Measurements from ENCODE around the gene MMP7.

MMP7 gene

DNA sequence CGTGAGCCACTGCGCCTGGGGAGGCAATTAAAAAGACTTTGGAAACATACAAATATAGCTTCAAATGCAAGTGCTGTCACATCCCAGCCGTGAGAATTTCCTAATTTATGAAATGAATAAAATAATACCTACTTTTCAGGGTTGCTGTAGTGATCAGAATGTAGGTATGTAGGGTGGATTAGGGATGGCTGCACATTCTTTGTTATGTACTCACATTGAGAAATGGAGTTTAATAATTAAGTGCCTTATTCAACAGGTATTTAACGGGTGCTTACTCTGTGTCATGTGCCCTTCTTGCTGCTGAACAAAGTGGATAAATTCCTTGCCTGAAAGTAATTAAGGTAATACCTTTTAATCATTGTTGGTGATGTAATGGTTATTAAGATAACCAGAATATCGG is 37.0 kb downstream of the MMP7 start:
- DNase-seq: peak; percentile 75

DNA sequence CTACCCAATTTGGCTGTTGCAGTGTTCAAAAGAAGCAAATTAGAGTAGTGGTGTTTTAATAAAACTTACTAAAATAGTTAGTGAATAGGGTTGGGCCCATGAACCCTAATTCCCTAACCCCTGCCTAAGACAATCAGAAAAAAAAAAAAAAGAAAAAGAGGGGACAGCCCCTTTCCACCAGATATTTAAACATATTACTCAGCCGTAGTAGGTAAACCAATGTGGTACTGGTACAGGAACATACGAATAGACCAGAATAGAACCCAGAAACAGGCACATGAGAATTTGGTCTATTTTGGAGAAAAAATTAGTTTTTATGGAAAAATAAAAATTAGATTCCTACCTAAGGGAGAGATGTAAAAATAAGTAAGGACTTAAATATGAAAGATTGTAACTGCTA is 38.6 kb downstream of the MMP7 start:
- no peak for DNase-seq

DNA sequence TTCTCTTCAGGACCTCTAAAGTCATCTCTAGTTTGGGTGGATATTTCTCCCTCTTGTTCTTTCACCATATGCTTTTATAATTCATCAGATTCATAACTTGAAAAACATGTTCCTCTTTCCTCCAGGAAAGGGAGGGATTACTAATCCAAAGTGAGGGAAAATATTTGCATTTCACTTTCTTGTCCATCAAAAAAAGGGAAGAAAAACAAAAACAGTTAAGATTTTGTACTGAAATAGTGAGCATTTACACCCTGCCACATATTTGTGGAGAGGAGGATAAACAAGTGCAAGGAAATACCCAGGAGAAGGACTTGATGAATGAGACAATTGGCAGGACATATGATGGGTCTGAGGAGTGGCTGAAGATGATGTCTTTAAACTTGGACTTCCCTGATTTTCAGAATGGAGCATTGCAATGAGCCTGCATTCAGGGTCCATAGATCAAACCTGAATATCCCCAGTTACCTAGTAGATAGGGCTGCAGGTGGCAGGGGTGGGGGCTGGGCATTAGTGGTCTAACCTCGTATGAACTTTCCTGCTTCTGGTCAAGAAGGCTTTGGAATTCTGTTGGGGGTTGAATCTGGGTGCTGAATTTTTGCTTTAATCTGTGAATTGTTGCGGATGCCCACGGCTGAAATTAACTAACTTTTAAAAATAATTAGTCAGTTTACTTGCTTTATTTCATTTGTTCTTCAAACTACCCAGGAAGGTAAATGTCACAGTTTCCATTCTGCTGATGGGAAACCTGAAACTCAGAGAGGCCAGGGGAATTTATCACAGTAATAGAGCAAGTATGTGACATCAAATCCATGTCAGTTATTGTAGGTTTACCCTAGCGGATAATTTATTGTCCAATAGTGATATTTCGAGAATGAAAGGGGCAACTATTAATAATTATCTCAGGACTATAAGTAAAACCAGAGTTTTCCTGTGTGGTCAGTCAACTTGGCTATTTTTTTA is 41.1 kb downstream of the MMP7 start:
- DNase-seq: no peak

DNA sequence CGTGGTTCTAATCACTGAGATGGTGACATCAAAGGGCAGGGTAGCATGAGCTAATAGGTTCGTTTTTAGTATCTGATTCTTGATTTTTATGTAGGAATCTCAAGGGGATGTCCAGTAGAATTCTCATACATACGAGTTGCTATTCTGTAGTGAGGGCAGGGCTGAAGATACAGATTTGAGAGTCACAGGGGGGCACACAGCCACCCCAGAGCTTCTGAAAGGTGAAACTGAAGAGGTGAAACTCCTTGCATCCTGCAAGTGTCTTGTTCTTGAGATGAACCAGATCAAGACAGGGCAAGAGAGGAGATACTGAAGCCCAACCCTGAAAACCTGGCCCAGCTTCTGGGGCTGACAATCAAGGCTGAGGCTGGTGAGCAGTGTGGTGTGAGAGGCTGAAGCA is 42.3 kb downstream of the MMP7 start:
- no peak for DNase-seq

DNA sequence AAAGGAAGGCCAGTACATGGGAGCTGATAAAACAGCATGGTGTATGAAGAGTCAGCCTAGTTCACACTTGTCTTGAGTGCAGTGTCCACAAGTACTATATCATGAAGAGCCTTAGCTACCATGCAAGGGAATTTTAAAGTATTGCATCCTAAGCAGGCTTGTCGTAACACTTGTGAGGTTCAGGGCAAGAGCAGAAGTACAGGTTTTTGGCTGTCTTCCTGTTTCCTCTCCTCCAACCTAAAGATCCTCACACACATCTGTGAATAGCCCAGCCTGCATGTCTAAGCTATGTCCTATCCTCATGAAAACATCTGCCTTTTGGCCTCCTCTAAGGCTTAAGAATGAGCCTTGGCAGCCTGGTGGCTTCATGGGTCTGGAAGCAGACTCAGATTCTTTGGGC is 43.3 kb downstream of the MMP7 start:
- DNase-seq: no peak

DNA sequence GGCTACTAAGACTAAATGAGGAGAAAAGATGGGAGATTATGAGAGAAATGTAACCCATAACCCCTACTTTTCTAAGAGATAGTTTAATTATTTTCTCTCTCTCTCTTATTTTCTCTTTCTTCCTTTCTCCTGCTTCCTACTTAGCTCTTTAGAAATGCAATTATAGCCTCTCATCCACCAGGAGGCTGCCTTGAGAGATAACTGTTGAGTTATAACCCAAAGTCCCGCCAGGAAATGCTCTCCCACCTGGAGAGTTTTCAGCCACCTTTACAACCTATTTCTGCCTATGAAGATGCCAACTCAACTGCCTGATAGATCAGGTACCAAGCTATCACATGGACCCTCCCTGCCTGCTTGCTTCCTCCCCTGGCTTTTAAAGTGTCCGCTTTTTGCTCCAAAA is 44.0 kb downstream of the MMP7 start:
- no peak for DNase-seq

DNA sequence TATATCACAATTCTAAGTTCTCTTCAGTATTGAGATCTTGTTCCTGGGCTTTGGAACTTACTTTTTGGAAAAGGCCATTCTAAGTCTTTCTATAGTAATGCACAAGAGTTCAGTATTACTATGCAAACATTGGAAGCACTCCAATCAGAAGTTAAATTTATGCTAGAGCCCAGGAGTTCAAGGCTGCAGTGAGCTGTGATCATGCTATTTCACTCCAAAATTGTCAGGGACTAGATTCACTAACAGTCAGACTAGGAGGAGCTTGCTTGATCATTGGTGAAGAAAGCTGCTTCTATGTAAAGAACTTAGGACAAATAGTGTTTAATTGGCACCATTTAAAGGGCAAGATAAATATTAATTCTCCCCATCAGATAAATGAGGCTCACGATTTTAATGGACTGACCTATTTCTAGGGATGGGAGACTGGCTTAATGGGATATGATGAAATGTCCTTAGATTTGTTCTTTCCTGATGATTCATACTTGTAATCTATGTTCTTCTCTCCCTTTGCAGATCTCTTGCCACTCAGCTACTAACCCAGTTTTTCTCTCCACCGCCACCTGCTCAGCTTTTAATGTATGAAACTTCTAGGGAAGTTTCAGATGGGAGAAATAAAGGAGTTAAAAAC is 45.3 kb downstream of the MMP7 start:
- DNase-seq: no peak

DNA sequence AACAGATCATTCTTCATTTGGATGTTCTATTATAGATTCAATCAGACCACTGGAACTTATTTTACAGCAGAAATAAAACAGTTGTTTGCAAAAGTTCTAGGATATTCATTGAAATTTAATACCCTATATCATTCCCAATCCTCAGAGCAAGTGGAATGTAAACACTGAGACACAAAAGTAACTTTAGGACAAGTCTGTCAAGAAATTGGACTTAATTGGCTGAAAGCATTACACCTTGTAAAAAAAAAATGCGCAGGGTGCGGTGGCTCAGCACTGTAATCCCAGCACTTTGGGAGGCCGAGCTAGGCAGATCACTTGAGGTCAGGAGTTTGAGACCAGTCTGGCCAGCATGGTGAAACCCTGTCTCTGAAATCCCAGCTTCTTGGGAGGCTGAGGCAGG is 48.1 kb downstream of the MMP7 start:
- no peak for DNase-seq

DNA sequence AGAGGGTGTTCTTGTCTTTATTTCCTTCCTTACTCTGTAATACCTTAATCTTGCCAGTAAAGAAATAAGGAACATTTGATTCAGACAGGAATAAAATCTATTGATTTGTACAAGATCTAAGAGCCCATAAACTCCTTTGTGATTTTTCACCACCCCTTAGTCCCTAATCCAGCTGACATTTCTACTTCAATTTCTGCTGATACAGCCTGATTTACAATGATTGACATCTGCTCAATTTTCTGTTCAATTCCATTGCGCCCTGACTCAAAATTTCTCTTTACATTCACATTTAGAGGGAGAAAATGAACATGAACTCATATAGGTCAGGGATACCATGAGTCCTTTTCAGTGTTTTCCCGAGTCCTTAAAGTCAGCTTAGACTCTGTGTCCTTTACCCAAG is 50.8 kb downstream of the MMP7 start:
- no peak for DNase-seq

DNA sequence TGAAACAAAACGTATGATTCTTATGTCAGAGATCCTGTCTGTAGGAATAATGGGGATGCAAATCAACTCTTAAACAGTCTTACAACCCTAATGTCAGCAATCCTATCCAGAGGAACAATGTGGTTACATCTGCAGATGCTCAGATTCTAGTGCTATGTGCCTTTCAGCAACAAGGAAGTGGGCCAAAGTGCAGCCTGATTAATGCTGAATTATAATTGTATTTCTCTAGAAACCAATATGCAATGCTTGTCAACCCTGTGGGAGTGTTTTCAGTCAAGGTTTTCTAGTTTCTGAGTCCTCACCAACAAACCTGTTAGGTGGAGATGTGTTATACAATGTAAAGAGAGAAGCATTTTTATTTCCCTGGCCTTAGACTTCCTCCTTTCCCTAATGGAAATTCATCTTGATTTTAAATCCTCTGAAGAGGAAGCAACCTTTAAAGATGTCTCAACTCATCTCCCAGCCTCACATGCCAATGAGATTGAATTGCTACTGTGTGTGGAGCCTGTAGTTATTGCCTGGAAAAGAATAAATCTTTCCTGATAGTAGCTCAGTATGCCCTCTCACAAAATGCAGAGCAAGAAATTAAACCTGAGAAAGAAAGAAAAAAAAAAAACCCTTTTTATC is 51.8 kb downstream of the MMP7 start:
- DNase-seq: no peak

DNA sequence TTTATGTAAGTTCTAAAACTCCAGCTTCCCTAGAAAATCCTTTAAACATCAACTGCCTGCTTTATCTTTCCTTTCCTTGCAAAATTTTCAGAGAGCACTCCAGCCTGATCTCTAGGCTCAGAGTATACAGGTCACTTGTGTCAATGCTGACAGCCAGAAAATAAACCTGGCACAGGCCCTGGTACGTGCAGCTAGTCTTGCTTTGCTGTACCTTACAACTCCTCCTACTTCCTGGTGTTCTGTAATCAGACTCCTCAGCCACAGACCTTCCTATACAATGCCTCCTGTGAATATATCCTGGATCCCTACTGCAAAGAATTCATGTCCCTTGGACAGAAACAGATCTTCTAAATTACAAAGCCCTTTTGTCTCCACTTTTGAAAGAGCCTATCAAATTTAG is 53.7 kb downstream of the MMP7 start:
- peak; percentile 18 for DNase-seq

DNA sequence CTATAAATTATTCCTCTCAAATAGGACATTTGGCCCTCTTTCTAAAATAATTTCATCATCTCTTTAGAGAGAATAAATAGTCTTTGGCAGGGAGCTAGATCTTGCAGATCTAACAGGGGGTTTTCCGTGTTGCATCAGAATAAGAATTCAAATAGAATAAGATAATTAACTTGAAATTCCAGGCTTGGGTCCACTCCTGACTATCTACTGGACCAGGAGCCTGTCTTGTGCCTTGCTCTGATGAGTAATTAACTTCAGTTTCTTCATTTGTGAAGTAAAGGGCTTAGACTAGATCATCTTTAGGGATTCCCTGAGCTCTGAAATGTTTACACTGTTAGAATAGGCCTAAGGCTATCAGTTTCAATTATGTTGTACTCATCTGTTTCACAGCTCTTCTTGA is 54.5 kb downstream of the MMP7 start:
- DNase-seq: no peak

DNA sequence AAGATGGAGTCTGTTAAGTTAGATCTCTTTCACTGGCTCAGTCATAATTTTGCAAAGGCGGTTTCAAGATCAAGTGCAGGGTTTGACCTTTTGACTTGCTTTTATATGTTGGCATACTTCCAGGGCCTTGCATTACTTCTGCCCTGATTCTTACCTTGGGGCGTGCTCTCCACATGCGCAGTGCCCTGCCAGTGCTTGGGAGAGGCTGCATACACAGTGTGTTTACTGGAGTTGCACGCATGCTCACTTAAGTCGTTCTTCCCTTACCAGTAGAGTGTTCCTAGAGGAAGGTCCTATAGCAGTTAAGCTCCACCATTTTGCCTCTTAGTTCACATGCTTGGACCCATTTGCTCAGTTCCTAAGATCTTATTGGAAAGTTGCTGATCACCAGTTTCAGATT is 57.0 kb downstream of the MMP7 start:
- DNase-seq: no peak

DNA sequence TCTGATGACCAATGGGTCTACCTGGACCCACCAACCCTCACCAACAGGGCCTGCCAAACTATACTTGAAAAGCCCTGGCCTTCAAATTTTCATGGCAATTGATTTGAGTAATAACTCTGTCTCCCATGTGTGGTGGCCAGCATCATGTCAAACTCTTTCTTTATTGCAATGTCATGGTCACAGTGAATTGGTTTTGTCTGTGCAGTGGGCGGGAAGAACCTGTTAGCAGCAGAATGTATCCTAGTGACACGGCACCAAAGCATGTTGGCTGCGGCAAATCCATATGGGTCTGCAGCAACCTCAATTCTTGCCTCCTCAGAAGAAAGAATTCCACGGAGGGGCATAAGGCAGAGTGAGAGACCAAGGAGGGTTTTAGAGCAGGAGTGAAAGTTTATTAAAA is 58.4 kb downstream of the MMP7 start:
- DNase-seq: no peak

DNA sequence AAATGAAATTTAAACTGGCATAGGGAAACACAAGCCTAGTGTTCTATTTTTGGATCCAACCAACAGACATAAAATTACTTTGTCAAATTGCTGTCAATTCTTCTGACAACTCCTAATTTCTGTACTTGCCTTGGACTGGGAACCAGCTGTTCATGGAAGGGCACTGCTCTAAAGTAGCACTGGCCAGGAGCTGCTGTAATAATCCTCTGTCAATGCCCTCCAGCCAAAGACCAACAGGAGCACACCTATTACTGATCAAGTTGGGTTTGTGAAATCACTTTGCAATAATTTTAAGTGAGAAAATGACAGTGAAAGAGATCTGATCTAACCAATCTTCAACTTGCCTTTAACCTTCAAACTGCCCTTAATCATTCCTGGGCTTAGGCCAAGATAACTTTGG is 59.1 kb downstream of the MMP7 start:
- no peak for DNase-seq

Measured in kidney glomerular epithelial cell (primary cell).